A172 (cell line): ENCODE data around the gene TRIM46. TPM values are rescaled to one million over a fixed set of nuclear protein-coding genes. Genes with fewer than 3 reads are reported as not detected.
"Not testable (repeated sequence)": the region's sequence is repeated elsewhere in the genome, so short reads cannot be mapped to it uniquely, and the experiment has no call there.

Experiments used
- DNase-seq: peaks from one replicate; pipeline ENCODE4 v3.0.0-alpha.2; 2015; ENCODE audit warnings: low spot score
- total RNA-seq: library from RNA; depleted of rRNA; stranded (reverse); fragments of >200 nt; shearing (Covaris generic); gene quantifications from 2 replicates; pipeline ENCODE4 v1.2.3, GENCODE V29; 2014

Gene TRIM46
- total RNA-seq, 1 experiment from 2014 or later, result 1.1 TPM

- no peak for DNase-seq
Observed at GRCh38 chr1:155205035-155205434, 31.4 kb downstream of the TRIM46 start.

DNA sequence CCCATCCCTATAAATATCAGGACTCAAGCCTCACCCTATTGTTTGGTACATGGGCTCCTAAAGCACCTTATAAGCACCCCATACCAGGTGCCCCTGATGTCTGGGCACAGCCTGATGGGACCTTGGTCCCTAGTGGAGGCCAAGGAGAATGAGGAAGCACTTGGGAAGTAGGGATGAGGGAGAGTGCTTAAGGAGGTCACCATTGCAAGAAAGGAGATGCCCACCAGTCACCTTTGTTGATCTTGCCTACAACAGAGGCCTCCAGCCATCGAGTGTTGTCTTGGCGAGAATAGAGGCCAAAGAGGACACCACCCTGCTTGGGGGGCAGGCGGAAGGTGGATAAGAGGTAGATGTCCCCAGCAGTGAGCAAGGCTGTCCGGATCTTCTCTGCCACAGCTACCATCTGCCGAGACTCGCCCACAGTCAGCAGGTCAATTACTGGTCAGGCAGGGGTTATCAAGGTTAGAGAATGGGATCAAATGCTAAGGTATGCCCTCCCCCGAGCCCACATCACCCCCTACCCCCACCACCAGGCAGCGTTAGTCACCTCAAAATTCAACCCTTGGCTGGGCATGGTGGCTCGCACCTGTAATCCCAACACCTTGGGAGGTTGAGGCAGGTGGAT, 32.4 kb downstream of the TRIM46 start:
- DNase-seq, result no peak

GRCh38 chr1:155206891-155207805, 33.5 kb downstream of the TRIM46 start:
- peak; percentile 87 for DNase-seq

DNA sequence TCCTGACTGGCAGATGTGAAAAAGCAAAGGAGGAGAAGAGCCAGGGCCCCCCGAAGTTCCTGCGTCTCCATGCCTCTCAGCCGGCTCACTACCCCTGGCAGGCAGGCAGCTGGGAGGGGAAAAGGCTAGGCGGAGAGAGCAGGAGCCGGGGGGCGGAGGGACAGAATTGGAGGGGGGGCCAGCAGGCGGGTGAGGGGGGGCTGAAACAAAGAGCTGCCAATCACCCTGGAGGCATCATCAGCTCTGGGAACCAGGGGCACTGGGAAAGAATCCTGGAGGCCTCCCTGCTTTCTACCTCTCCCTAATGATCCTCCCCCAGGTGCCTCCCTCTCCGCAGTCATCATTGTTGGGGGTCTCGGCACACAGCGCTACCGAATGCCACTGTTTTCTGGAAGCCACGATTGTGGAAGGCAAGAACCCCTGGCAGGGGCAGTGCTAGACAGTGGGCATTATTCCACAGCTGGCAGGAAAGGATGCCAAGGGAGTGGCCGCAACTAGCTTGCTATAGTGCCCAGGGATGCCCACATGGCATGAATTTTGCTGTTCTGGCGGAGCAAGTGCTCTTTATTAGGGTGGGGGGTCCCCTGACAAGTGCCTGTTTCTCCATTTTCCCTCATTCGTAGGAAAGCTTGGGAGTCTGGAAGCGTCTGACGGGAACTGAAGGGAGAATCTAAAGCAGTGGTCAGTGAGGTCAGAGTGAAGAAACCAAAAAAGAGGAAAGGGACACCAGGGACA, 34.3 kb downstream of the TRIM46 start, which contains the start of gene THBS3:
TSS of gene THBS3 (minus strand) at position 92 of the 735 bp plus-strand sequence. CDS start at position 71, 21 bp downstream.
- peak; percentile 48 for DNase-seq

- DNase-seq, result peak; percentile 81
Observed at GRCh38 chr1:155208541-155209311, 35.1 kb downstream of the TRIM46 start, which contains the start of gene MTX1. Gene MTX1, plus strand, starts transcription at chr1:155208695. Its CDS starts 110 bp downstream, at chr1:155208805.

DNA sequence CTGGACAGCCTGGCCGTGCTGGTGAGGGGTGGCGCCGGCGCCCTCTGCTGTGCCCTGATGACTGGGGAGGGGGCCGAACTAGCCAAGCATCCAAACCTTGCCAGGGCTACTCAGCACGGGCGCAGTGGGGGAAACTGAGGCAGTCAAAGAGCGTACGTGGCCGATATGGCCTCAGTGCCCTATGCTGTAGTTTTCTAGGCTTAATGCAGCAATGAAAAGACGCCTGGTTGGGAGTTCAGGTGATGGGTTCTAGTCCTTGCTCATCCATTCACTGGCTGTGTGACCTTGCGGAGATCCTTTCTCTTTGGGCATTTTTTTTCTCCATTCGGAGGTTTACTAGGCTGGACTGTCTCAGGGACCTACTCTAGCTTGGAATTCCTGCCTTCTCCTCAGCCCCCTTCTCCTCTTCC, 35.7 kb downstream of the TRIM46 start:
- DNase-seq, result no peak

DNA sequence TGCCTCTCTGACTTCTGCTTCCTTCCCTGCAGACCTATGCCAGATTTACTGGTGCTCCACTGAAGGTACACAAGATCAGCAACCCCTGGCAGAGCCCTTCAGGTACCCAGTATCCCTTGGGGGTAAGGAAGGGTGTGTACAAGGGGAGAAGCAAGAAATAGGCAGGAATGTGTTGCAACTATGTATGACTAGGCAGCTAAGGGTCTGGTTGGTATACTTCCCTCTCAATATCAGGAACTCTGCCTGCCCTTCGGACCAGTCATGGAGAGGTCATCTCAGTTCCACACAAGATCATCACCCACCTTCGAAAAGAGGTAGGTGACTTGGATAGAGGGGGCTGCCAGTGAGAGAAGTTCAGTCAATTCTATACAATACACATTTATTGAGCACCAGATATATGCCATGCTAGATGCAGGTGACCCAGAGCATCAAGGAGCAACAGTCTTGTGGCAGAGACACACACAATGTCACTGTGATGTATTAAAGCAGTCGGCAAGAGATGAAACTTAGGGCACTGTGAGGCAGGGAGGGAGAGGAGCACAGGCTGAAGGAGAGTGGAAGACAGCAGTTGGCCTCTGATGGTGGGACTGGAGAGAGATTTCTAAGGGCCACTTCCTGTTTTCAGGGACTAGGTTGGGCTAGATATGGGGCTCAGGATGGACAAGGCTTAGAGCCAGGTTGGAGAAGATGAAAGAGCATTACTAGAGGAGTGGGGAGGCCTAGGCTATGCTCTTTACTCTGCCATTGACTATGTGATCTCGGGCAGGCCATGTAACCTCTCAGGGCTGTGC, 36.9 kb downstream of the TRIM46 start:
- DNase-seq, result no peak

- not testable (repeated sequence) for DNase-seq
Observed at GRCh38 chr1:155211381-155212050, 37.9 kb downstream of the TRIM46 start.

GRCh38 chr1:155212051-155212440, 38.4 kb downstream of the TRIM46 start:
- DNase-seq, result not testable (repeated sequence)

- DNase-seq, result not testable (repeated sequence)
Observed at GRCh38 chr1:155214702-155215101, 41.1 kb downstream of the TRIM46 start.

GRCh38 chr1:155218854-155219591, 45.4 kb downstream of the TRIM46 start:
- DNase-seq, result peak; percentile 82

- DNase-seq, result no peak
Observed at GRCh38 chr1:155219592-155220031, 46.0 kb downstream of the TRIM46 start.

DNA sequence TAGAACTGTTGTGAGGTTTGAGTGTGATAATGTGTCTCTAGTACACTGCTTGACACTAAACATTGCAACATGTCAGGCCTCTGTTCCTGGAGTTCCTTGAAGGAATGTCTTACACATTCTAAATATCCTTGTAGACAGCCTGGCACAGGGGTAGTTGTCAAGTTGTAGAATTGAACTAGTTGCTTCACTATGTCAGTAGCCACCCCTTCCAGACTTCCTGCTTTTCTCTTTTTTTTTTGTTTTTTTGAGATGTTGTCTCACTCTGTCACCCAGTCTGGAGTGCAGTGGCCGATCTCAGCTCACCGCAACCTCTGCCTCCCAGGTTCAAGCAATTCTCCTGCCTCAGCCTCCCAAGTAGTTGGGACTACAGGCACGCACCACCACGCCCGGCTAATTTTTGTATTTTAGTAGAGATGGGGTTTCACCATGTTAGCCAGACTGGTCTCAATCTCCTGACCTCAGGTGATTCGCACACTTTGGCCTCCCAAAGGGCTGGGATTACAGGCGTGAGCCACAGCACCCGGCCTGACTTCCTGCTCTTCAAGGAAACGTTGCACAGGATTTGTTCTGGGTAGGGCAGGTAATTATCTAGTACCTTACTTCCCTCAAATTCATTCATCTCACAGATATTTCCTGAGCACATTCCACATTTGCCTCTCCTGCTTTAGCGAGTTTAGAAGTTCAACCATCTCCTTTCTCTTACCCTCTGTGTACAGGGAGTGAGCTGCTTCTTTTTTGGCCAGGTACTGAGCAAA, 46.7 kb downstream of the TRIM46 start:
- not testable (repeated sequence) for DNase-seq

GRCh38 chr1:155223047-155223446, 49.4 kb downstream of the TRIM46 start:
- DNase-seq, result no peak

DNA sequence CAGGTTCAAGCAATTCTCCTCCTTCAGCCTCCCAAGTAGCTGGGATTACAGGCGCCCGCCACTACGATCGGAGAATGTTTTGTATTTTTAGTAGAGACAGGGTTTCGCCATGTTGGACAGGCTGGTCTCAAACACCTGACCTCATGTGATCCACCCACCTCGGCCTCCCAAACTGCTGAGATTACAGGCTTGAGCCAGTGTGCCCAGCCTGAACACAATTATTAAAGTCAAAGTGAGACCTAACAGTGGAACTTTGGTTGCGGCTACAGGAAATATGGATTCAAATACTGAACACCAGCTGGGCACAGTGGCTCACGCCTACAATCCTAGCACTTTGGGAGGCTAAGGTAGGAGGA, 51.7 kb downstream of the TRIM46 start:
- DNase-seq, result not testable (repeated sequence)

- peak; percentile 88 for DNase-seq
Observed at GRCh38 chr1:155226188-155226909, 52.7 kb downstream of the TRIM46 start.

GRCh38 chr1:155226910-155227260, 53.2 kb downstream of the TRIM46 start:
- peak; percentile 67 for DNase-seq
